GM21529 (cell line): ENCODE results near the gene CTNND2.
"Not testable (repeated sequence)": the region's sequence is repeated elsewhere in the genome, so short reads cannot be mapped to it uniquely, and the experiment has no call there.

Experiments
- ATAC-seq: cut with Tn5 transposase; IDR thresholded peaks from one replicate; pipeline ENCODE4 v1.9.1; 2021; ENCODE audit not compliant: unreplicated experiment

Gene CTNND2

DNA sequence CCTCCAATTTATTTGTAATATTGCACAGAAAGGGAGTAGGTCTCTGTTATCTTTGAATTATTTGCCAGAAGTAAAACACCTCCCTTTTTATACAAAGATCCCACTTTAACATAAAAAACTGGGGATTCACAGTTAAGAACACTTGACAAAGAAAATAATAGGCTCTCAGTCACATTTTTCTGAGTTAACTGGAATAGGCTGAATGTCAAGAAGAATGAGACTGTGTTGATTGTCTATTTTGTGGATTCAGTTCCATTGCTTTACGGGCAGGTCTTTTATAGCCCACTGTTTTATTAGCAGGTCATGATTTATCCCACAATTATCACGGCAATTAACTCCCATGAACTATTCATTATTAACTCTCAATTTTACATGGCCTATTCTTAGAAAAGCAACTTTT, 427.4 kb downstream of the CTNND2 start:
- no peak for ATAC-seq

DNA sequence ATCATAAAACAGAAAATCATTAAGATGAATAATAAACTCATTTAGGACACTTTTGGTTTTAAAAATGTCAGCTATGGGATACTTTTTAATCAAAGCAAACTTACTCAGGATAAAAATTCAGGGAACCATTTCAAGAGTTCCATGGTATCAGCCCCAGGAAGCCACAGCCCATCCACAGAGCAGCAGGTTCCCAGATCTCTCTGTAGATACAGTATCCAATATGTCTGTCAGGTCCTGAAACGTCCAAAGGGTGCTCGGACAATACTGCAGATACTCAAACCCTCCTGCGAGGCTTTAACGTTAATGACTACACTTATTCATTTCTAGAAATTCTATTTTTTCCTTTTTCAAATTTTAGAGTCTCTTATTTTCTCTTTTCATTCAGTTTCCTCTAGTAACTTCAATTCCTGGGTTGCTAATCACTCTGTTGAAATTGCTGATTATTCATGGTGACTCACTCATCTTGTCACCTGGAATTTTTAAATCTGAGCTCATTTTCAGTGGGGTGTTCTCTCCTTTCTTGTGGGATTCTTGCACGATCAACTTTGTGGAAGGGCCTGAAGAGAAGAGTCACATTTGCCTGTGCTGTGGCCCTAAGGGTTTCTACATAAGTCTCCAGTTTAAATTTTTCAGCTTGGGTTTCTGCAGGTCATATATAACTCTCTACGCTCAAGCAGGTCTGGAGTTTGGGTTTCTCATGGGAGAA, 435.8 kb downstream of the CTNND2 start:
- no peak for ATAC-seq

DNA sequence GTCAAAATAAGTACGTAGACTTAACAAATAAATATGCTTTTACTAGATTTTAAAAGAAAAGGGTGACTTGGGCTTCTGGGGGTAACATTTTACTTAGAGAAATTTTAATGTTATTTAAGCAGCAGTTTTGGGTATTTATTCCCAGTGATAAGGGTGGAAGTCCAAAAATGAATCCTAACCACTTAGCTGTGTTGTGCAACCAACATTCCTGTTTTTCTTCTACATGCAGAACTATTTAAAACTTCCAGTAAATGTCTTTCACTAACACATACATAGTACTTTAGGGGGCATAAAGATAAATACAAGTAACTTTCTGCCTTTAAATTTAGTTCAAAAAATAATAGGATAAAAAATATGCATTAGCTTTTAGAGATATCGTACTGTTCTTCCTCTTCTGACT, 436.7 kb downstream of the CTNND2 start:
- ATAC-seq = no peak

DNA sequence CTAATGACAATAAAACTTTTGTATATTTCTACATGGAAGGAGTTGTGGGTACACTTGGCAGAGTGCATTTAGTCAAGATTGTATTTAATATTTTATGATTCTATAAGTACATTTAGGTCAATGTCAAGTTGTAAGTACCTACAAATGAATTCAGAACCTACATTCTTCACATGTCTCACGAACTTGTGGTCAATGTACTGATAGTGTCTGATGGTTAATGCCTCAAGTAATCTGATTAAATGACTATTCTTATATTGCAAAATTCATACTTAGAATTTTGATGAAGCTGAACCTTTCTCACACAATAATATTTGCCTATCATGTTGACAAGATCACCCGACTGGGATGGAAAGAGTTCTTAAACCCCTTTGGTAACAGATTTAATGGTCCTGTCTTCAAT, 444.5 kb downstream of the CTNND2 start:
- no peak for ATAC-seq

DNA sequence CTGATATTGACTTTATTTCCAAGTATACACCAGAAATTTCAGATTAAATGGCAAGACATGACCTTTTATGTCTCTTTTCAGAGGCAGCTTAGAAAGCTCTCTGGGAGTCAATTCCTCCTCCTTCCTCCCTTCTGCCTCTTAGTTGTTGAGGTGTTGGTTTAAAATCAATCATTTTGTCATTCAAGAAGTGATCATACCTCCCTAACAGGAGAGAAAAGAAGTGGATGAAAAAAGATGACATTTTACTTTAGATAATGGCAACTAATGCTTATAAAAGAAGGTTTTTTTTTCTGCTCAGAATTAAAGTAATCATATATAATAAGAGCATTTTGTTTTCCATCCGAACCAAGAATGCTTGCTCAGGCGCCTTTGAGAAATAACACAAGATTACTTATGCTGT, 448.7 kb downstream of the CTNND2 start:
- ATAC-seq = no peak

DNA sequence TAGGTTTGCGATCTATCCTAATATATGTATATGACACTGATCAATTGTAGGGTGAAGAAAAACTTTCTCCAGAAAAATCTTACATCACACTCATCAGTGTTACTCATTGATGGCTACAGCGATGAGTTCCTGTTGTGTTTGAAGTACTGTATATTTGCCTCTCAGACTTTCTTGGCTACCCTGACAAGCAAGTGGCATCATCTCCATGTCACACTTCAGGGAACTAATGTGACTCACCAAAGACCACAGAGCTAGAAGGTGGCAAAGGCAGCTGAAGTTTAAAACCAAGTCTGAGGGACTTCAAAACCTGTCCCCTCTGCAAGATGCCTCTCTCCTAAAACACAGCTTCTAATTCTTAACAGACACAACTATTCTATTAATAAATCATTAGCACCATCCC, 451.4 kb downstream of the CTNND2 start:
- no peak for ATAC-seq

DNA sequence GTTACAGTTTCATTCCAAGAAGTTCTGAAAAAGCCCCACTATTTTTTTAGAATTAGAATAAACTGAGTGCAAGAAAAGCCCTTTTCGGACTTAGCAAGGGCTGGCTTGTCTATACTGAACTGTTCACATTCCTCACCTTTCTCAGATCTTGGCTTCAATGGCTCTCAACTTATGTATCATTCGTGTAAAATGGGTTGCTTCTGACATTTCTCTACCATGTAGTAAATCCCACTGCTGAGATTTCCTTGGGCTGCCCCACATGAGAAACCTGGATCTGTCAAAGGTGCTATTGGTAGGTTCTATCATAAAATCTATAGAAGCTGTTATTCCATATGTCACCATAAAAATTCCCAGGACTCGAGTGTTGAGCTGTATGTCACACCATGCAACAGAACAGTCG, 454.3 kb downstream of the CTNND2 start:
- ATAC-seq = no peak

DNA sequence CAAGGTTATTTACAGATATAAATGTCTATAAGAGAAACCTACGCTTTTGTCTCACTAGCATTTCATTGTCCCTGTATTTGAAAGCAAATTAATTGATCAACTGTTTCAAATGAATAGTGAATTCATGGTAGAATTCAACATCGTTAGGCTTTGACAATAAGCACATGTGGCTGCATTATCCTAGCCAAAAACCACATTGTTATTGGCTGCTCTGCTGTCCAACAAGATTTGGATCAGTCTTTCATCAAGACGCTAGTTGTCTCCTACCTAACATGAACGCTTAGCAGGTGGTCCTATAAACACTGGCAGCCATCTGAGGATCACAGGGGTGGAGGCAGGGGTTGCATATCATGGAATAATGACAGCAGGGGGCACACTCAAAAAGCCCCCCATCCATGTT, 455.0 kb downstream of the CTNND2 start:
- no peak for ATAC-seq

DNA sequence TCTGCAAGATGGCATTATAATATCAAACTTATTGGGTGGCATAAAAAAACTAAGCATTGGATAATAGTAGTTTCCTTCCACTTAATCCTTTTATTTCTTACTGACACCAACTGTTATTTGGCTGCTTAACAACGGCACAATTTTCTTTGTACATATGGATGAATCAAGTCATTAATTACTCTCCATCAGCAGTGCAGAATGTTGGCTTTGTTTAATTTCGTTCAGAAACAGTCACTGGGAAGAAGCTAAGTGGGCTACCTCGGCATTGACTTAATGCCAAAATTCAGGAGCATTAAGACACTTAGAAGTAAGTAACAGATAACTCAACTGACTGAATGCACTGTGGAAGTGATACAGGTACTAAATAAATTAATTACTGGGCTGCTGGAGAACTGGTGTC, 460.4 kb downstream of the CTNND2 start:
- ATAC-seq = no peak

DNA sequence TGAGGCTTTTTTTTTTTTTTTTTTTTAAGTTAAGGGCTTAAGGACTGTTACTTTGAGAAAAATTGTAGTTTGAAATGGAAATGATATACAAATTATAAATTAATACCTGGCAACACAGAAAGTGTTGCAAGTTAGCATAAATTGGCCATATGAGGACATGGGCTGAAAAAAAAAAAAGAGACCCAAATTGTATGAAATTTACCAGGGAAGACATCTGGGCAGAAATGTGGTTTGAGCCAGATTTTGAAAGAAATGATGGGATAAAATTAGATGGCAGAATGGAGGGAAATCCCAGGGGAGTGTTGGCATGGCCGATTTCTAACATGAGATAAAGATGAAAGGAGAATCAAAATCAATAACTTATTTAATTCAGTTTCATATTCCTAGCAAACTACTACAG, 472.1 kb downstream of the CTNND2 start:
- no peak for ATAC-seq

DNA sequence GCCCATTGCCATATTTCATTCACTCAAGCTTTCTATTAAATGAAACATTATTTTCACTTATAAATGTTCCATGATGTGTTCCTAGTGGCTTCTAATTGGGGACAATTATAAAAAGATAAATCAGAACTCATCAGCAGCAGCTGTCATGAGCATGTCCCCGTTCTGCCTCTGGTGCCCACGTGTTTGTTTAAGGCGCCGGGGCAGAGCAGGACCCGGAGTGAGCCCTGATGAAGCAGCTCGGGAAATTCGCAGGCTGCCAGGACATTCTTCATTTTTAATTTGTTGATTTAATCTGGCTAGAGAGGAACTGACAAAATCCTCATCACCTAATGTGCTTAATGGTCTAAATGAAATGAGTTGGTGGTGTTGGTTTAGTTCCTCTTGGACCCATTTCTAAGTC, 475.0 kb downstream of the CTNND2 start:
- ATAC-seq = no peak

DNA sequence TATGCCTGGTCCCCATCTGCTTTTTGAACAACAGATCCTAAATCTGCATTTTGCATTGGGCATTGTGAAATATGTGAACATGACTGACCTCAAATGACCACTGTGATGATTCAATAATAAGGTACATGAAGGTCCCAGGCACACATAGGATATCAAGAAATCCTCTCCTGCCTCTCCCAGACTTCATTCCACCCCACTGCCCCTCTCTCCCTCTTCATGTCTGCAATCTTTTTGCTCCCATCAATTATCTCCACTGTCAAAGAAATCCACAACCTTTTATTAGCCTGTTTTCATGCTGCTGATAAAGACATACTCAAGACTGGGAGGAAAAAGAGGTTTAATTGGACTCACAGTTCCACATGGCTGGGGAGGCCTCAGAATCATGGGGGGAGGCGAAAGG, 476.7 kb downstream of the CTNND2 start:
- ATAC-seq = no peak

DNA sequence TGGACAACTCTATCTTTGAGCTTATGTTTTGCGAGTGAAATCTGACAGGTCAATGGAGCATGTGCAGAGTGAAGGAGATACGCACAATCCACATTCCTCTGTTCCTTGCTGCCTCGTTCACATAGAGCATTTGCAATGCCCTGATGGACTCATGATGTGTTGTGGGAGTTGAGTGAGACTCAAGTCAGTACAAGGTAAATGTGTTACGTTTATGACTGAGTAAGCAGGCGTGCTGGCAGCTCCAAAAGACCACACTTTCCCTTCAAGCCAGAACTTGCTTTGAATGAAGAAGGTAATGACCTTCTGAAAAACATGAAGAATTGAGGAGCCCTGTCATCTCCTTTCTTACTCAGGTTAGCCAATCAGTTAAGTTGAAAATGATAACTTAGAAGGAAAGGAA, 477.8 kb downstream of the CTNND2 start:
- no peak for ATAC-seq

DNA sequence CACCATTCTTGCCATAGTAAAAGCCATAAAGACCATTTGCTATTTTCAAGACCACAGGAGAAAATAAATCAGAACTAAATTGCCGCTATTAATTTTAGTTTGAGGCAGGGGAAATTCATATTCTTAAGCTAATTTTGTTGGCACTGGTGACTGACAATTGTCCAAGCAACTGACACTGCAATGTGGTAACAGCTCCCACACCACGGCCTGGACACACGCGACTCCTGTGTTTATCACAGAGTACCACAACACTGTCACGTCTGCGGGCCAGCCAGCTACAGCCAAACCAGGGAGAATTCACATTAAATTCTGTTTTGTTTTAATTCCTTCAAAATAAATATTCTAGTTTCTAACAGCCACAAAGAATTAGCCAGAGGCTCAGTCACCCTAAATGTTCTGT, 481.9 kb downstream of the CTNND2 start:
- ATAC-seq = no peak

DNA sequence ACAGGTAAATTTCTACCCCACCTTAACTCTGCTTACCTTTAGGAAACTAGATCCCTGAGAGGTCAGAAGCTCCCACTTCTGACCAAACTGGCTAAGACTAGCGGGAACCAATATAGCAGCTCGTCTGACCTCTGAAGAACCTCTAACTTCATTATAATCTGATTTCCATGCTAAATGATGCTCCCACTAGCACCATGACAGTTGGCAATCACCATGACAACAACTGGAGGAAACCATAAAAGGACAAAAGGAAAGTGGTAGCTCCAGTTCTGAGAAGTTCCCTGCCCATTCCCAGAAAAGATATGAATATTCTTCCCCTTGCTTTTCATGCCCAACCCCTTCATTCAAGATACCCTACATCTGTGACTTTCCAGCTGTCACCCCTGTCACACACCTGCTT, 483.3 kb downstream of the CTNND2 start:
- ATAC-seq = no peak

DNA sequence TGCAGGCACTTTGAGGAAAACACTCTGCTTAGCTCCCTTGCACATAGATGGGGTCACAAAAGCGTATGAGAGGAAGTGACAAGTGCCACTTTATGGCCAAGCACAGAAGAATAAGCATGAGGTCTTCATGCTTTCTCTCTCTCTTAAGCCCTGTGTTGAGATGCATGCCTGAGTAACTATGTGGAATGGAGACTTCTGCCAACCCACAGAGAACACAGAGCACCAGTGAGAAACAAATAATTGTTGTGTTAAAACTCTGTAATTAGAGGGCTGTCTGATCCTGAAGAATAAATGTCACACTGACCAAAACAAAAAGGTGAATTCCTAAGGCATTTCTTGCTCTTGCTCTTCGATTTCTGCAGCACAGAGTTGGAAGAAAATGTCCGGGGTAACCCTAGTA, 488.5 kb downstream of the CTNND2 start:
- ATAC-seq = no peak

DNA sequence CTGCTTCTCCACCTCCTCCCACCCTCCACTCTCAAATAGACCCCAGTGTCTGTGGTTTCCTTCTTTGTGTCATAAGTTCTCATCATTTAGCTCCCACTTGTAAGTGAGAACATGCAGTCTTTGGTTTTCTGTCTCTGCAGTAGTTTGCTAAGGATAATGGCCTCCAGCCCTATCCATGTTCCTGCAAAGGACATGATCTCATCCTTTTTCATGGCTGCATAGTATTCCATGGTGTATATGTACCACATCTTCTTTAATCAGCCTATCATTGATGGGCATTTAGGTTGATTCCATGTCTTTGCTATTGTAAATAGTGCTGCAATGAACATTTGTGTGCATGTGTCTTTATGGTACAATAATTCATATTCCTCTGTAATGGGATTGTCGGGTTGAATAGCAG, 489.5 kb downstream of the CTNND2 start:
- ATAC-seq = not testable (repeated sequence)

DNA sequence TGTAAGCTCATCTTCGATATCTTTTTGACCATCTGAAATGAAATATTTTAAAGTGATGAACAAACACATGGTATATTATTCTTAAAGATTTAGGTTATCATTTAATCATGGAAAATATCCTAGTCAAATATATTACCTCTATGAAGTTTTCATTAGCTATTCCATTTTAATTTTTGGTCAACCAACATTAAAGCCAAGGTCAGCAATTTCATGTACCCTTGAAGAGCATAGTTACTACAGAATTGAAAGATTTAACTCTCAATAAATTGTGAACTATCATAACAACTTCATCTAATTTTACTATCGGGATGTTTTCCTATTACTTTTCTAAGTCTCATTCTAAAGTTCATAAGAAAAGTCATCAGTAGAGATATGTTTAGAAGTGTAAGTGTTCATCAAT, 492.6 kb downstream of the CTNND2 start:
- no peak for ATAC-seq

DNA sequence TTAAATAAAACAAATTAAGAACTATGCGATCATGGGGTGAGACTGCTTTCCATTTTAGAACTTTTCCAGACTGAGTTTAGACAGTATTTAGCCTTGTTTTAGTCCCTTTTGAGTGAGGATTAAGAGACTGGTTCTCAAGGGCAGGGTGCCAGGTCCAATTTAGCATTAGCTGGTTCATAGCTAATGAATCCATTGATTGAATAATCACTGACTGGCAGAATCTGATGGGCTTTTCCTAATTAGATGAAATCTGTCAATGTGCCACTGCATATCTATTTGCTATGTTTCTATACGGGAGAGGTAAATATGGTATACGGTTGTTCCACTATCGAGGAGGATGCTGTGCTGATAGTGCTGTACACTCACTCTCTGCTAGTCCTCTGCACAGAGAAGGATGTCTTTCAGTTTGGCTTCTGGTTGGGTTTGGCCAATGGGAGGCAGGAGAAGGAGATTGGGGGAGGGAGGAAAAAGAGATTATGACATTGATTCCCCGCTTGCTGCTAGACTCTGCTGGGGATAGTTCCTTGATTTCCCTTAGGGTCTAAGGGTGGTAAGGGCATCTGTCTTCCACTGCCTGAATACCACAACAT, 496.6 kb downstream of the CTNND2 start:
- ATAC-seq = no peak

DNA sequence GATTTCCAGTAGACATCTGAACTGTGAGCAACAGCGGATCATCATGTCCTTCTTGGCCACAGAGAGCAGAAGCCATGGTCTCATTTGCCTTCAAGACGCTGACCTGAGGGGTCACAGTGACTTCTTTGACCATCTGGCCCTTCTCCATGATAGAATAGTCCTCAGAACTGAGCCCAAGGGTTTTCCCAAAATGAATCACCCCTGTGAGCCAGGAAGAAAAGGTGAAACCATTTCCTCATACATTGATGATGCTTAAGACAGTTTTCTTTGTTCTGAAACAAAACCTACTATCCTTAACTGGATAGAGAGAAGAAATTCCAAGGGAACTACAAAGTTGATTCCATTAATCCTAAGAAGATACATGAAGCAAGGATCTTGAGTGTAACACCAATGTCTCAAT, 503.9 kb downstream of the CTNND2 start:
- no peak for ATAC-seq

DNA sequence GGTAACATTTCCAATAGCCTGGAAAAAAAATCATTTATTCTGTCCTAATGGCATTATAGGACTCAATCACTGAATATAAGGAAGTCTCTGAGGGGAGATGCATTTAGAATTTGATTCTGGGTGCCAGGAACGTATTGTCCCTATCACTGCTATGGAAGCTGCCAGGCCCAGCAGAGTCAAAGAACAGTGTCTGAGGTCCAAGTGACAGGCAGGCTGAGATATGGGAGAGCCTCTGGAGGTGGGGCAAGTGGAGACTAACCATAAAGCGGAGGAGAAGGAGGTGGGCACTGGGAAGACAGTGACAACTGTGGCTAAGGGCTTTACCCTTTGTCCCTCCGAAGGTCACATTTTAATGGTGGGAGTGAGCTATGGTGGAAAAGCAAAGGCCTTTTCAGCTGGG, 505.5 kb downstream of the CTNND2 start:
- ATAC-seq = no peak

DNA sequence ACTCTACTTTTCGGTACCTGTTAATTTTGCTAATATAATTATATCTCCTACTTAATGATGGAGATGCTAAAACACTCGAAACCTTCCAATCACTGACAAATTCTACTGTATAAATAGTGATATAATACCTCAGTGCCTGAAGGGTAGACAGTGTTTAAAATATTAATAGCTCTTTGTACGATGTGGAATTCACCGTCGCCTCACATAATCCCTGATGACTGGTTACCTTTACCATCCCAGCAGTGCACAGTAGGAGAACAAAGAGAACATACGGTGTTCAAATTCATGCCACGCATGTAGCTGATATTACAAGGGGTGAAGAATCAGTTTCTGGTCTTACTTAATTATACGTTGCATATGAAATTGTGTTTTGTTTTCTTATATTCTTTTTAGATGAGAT, 506.7 kb downstream of the CTNND2 start:
- ATAC-seq = no peak

DNA sequence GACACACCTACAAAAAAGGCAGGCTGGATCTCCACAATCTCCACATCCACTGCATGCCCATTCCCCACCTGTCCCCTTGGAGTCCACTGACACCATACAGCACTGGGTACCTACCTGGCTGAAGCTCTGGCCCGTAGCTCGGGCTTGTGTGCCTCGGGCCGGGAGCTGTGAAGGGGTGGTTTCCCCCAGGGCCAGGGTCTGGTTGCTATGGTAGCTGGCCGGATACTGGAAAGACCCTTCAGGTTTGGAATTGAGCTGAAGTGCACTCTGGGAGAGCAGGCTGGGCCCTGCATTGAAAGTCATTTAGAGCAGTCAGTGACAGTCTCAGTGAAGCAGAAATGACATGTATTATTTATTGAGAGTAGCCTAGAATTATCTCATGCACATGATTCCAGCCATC, 507.3 kb downstream of the CTNND2 start:
- no peak for ATAC-seq
